ENCODE results near the gene PCDHA1. TPM values are rescaled to one million over a fixed set of nuclear protein-coding genes. Genes with fewer than 3 reads are reported as not detected.
"Not testable (repeated sequence)": the region's sequence is repeated elsewhere in the genome, so short reads cannot be mapped to it uniquely, and the experiment has no call there.

The PCDHA1 gene
- total RNA-seq, 1 donor from 2014 or later: 5.3 TPM

DNA sequence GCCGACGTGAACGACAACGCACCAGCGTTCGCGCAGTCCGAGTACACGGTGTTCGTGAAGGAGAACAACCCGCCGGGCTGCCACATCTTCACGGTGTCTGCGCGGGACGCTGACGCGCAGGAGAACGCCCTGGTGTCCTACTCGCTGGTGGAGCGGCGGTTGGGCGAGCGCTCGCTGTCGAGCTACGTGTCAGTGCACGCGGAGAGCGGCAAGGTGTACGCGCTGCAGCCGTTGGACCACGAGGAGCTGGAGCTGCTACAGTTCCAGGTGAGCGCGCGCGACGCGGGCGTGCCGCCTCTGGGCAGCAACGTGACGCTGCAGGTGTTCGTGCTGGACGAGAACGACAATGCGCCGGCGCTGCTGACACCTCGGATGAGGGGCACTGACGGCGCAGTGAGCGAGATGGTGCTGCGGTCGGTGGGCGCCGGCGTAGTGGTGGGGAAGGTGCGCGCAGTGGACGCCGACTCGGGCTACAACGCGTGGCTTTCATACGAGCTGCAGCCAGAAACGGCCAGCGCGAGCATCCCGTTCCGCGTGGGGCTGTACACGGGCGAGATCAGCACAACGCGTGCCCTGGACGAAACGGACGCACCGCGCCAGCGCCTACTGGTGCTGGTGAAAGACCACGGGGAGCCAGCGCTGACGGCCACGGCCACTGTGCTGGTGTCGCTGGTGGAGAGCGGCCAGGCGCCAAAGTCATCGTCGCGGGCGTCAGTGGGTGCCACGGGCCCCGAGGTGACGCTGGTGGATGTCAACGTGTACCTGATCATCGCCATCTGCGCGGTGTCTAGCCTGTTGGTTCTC lies 64.1 kb downstream of the PCDHA1 start:
- DNase-seq (ENCODE audit: low spot score): not testable (repeated sequence)

DNA sequence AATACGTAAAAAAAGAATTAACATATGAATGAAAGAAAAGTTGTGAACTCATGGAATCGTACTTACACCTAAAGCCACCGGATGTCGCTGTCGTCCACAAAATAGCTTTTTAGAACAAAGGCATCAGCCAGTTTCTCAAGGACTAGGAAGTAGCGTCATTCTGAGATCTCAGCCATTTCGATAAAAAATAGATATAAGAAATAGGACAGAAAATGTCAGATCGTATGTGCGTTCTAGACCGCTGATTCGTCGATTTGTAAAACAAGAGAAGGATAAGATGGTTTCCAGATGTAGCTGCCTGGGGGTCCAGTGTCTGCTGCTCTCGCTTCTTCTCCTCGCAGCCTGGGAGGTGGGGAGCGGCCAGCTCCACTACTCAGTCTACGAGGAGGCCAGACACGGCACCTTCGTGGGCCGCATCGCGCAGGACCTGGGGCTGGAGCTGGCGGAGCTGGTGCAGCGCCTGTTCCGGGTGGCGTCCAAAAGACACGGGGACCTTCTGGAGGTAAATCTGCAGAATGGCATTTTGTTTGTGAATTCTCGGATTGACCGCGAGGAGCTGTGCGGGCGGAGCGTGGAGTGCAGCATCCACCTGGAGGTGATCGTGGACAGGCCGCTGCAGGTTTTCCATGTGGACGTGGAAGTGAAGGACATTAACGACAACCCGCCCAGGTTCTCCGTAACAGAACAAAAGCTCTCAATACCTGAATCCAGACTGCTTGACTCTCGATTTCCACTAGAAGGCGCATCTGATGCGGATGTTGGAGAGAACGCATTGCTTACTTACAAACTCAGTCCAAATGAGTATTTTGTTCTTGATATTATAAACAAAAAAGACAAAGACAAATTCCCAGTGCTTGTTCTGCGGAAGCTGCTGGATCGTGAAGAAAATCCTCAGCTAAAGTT lies 70.1 kb downstream of the PCDHA1 start, which contains the start of gene PCDHA10:
Gene PCDHA10 (plus strand): TSS at position 126 of the 903 bp plus-strand sequence. CDS start 152 bp downstream, at position 278.
- DNase-seq (ENCODE audit: low spot score): no peak

DNA sequence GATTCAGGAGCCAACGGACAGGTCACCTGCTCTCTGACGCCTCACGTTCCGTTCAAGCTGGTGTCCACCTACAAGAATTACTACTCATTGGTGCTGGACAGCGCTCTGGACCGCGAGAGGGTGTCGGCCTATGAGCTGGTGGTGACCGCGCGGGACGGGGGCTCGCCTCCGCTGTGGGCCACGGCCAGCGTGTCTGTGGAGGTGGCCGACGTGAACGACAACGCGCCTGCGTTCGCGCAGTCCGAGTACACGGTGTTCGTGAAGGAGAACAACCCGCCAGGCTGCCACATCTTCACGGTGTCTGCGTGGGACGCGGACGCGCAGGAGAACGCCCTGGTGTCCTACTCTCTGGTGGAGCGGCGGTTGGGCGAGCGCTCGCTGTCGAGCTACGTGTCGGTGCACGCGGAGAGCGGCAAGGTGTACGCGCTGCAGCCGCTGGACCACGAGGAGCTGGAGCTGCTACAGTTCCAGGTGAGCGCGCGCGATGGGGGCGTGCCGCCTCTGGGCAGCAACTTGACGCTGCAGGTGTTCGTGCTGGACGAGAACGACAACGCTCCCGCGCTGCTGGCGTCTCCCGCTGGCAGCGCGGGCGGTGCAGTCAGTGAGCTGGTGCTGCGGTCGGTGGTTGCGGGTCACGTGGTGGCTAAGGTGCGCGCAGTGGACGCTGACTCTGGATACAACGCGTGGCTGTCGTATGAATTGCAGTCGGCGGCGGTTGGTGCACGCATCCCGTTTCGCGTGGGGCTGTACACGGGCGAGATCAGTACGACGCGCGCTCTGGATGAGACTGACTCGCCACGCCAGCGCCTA lies 71.4 kb downstream of the PCDHA1 start:
- DNase-seq (ENCODE audit: low spot score): no peak

DNA sequence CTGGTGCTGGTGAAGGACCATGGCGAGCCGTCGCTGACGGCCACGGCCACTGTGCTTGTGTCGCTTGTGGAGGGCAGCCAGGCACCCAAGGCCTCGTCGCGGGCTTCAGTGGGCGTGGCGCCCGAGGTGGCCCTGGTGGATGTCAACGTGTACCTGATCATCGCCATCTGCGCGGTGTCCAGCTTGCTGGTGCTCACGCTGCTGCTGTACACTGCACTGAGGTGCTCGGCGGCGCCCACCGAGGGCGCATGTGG lies 72.0 kb downstream of the PCDHA1 start:
- DNase-seq (ENCODE audit: low spot score): no peak

DNA sequence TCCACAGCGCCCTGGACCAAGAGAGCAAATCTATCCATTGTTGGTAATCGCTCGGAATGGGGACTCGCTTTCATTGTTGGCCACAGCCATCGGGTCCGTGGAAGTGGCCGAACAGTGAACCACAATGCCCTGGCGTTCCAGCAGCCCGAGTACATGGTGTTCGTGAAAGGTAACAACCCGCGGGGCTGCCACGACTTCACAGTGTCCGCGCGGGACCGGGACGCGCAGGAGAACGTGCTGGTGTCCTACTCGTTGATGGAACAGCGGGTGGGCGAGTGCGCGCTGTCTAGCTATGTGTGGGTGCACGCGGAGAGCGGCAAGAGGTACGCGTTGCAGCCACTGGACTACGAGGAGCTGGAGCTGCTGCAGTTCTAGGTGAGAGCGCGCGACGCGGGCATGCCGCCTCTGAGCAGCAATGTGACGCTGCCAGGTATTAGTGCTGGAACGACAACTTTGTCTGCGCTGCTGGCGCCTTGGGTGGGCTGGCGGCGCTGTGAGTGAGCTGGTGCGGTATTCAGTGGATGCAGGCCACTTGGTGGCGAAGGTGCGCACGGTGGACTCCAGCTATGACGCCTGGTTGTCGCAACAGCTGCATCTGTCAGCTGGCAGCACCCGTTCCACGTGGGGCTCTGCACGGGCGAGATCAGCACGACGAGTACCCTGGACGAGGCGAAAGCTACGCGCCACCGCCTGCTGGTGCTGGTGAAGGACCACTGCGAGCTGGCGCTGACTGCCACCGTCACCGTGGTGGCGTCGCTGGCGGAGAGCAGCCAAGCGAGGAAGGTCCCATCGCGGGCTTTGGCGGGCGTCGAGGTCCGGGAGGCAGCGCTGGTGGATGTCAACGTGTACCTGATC lies 76.7 kb downstream of the PCDHA1 start:
- DNase-seq (ENCODE audit: low spot score): no peak

DNA sequence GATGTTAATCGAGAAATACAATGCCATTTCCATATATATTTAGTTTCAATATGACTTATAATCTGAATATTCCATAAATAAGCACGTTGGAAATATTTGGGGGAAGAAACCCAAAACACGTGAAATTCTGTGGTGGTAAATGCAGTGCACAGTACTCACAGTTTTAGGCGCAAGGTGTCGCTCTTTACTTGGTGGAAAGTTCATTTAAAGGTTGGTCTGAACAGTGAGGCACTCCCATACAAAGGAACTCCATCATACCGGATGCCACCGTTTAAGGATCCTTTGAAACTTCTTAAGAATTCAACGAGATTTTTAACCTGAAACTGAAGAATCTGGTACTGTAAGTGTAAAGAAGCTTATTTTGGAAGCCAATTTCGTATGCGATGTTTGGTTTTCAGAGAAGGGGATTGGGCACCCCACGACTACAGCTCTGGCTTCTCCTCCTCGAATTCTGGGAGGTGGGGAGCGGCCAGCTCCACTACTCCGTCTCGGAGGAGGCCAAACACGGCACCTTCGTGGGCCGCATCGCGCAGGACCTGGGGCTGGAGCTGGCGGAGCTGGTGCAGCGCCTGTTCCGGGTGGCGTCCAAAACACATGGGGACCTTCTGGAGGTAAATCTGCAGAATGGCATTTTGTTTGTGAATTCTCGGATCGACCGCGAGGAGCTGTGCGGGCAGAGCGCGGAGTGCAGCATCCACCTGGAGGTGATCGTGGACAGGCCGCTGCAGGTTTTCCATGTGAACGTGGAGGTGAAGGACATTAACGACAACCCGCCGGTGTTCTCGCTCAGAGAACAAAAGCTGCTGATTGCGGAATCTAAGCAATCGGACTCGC lies 83.0 kb downstream of the PCDHA1 start, which contains the start of gene PCDHA11:
Gene PCDHA11 (plus strand): TSS at position 237 of the 834 bp plus-strand sequence. CDS start 147 bp downstream, at position 384.
- no peak for DNase-seq (ENCODE audit: low spot score)

DNA sequence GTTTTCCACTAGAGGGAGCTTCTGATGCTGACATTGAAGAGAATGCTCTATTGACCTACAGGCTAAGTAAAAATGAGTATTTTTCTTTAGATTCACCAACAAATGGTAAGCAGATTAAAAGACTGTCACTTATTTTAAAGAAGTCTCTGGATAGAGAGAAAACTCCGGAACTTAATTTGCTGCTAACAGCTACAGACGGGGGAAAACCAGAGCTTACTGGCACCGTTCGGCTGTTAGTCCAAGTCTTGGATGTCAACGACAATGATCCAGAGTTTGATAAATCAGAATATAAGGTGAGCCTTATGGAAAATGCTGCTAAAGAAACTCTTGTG lies 83.6 kb downstream of the PCDHA1 start:
- DNase-seq (ENCODE audit: low spot score): no peak

DNA sequence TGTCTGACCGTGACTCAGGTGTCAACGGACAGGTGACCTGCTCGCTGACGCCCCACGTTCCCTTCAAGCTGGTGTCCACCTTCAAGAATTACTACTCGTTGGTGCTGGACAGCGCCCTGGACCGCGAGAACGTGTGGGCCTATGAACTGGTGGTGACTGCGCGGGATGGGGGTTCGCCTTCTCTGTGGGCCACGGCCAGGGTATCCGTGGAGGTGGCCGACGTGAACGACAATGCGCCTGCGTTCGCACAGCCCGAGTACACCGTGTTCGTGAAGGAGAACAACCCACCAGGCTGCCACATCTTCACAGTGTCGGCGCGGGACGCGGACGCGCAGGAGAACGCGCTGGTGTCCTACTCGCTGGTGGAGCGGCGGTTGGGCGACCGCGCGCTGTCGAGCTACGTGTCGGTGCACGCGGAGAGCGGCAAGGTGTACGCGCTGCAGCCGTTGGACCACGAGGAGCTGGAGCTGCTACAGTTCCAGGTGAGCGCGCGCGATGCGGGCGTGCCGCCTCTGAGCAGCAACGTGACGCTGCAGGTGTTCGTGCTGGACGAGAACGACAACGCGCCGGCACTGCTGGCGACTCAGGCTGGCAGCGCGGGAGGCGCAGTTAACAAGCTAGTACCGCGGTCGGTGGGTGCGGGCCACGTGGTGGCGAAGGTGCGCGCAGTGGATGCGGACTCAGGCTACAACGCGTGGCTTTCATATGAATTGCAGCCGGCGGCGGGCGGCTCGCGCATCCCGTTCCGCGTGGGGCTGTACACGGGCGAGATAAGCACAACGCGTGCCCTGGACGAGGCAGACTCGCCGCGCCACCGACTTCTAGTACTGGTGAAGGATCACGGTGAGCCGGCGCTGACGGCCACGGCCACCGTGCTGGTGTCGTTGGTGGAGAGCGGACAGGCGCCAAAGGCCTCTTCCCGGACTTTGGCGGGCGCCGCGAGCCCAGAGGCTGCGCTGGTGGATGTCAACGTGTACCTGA lies 84.6 kb downstream of the PCDHA1 start:
- no peak for DNase-seq (ENCODE audit: low spot score)

DNA sequence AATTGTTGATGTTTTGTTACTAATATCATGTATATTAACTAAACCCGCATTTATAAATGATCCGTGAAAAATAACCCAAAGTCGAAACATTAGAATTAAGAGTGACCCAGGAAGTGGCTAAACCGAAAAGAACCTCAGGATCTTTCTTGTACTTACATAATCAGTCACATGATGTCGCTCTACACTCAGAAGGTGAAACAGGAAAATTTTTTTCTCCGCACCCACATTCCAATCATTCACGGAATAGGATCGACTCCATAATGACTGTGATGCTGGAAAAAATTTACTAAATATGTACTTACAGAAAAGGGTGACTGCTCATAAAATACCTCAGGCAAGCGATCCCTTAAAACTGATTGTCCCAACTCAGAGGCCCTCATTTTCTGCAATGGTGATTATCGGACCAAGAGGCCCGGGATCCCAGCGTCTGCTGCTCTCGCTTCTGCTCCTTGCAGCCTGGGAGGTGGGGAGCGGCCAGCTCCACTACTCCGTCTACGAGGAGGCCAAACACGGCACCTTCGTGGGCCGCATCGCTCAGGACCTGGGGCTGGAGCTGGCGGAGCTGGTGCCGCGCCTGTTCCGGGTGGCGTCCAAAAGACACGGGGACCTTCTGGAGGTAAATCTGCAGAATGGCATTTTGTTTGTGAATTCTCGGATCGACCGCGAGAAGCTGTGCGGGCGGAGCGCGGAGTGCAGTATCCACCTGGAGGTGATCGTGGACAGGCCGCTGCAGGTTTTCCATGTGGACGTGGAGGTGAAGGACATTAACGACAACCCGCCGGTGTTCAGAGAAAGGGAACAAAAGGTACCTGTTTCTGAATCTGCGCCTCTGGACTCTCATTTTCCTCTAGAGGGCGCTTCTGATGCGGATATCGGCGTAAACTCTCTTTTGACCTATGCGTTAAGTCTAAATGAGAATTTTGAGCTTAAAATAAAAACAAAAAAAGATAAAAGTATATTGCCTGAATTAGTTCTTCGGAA lies 89.4 kb downstream of the PCDHA1 start, which contains the start of gene PCDHA12:
Gene PCDHA12 (plus strand): TSS at position 224 of the 981 bp plus-strand sequence. CDS start 165 bp downstream, at position 389.
- no peak for DNase-seq (ENCODE audit: low spot score)

DNA sequence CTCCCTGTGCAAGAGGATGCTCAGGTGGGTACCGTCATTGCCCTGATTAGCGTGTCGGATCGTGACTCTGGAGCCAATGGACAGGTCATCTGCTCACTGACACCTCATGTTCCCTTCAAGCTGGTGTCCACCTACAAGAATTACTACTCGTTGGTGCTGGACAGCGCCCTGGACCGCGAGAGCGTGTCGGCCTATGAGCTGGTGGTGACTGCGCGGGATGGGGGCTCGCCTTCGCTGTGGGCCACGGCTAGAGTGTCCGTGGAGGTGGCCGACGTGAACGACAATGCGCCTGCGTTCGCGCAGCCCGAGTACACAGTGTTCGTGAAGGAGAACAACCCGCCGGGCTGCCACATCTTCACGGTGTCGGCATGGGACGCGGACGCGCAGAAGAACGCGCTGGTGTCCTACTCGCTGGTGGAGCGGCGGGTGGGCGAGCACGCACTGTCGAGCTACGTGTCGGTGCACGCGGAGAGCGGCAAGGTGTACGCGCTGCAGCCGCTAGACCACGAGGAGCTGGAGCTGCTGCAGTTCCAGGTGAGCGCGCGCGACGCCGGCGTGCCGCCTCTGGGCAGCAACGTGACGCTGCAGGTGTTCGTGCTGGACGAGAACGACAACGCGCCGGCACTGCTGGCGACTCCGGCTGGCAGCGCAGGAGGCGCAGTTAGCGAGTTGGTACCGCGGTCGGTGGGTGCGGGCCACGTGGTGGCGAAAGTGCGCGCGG lies 90.8 kb downstream of the PCDHA1 start:
- not testable (repeated sequence) for DNase-seq (ENCODE audit: low spot score)

DNA sequence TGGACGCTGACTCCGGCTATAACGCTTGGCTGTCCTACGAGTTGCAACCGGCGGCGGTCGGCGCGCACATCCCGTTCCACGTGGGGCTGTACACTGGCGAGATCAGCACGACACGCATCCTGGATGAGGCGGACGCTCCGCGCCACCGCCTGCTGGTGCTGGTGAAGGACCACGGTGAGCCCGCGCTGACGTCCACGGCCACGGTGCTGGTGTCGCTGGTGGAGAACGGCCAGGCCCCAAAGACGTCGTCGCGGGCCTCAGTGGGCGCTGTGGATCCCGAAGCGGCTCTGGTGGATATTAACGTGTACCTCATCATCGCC lies 91.3 kb downstream of the PCDHA1 start:
- DNase-seq (ENCODE audit: low spot score): no peak

DNA sequence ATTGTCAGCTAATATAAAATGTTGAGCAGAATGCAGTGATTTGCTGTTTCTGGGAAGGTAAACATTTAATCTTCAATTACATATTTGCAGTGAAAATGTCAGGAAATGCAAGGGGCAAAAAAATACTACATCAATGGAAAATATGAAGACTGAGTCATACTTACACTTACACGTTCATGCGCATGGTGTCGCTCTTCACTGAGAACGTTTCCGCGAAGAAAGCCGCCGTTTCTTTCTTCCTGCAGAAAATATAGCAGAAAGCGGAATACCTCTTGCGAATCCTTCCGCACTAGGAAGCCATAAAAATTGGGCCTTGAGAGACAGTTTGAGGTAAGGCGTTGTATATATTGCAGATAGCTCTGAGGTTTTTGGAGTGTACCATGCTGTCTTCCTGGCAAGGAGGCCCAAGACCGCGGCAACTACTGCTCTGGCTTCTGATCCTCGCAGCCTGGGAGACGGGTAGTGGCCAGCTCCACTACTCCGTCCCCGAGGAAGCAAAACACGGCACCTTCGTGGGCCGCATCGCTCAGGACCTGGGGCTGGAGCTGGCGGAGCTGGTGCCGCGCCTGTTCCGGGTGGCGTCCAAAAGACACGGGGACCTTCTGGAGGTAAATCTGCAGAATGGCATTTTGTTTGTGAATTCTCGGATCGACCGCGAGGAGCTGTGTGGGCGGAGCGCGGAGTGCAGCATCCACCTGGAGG lies 96.1 kb downstream of the PCDHA1 start, which contains the start of gene PCDHA13:
Gene PCDHA13 (plus strand): TSS at position 236 of the 702 bp plus-strand sequence. CDS start 145 bp downstream, at position 381.
- DNase-seq (ENCODE audit: low spot score): peak; percentile 5

DNA sequence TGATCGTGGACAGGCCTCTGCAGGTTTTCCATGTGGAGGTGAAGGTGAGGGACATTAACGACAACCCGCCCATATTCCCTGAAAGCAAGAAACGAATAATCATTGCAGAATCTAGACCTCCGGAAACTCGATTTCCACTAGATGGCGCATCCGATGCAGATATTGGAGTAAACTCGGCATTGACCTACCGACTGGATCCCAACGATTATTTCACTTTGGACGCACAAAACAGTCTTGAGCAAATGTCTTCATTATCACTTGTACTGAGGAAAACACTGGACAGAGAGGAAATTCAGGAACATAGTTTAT lies 96.6 kb downstream of the PCDHA1 start:
- DNase-seq (ENCODE audit: low spot score): peak; percentile 1

DNA sequence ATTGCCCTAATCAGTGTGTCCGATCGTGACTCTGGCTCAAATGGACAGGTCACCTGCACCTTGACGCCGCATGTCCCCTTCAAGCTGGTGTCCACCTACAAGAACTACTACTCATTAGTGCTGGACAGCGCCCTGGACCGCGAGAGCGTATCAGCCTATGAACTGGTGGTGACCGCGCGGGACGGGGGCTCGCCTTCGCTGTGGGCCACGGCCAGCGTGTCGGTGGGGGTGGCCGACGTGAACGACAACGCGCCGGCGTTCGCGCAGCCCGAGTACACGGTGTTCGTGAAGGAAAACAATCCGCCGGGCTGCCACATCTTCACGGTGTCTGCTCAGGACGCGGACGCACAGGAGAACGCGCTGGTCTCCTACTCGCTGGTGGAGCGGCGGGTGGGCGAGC lies 97.4 kb downstream of the PCDHA1 start:
- no peak for DNase-seq (ENCODE audit: low spot score)

DNA sequence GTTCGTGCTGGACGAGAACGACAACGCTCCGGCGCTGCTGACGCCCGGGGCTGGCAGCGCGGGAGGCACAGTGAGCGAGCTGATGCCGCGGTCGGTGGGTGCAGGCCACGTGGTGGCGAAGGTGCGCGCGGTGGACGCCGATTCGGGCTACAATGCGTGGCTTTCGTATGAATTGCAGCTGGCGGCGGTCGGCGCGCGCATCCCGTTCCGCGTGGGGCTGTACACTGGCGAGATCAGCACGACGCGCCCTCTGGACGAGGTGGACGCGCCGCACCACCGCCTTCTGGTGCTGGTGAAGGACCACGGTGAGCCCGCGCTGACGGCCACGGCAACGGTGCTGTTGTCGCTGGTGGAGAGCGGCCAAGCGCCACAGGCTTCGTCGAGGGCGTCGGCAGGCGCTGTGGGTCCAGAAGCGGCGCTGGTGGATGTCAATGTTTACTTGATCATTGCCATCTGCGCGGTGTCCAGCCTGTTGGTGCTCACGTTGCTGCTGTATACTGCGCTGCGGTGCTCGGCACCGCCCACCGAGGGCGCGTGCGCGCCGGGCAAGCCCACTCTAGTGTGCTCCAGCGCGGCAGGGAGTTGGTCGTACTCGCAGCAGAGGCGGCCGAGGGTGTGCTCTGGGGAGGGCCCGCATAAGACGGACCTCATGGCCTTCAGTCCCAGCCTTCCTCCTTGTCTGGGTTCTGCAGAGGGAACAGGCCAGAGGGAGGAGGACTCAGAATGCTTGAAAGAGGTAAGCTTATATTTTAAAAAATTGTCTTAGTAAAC lies 98.2 kb downstream of the PCDHA1 start:
- DNase-seq (ENCODE audit: low spot score): no peak

DNA sequence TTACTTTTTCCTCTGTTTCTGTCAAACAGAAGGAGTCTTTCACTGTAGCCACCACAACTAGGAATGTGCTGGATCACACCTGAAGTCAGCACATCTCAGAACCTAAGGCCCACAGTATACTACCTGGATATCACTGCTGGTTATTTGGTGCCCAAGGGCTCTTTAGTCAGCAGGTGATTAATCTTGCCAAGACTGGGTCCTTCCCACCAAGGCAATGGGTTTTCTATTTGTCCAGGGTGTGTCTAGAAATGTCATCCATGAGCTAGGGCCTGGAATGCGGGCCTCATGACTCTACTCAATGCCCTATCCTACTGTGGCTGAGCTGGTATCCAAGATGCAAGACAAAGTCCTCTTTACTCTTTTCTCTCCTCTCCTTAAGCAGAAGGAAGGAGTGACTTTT lies 130.4 kb downstream of the PCDHA1 start:
- DNase-seq (ENCODE audit: low spot score): no peak
